ENCODE measurements around the gene CHMP1A.

GRCh38 chr16:89689142-89689541 is 31.6 kb upstream of the CHMP1A start:
- TF ChIP-seq, protein P1, sequence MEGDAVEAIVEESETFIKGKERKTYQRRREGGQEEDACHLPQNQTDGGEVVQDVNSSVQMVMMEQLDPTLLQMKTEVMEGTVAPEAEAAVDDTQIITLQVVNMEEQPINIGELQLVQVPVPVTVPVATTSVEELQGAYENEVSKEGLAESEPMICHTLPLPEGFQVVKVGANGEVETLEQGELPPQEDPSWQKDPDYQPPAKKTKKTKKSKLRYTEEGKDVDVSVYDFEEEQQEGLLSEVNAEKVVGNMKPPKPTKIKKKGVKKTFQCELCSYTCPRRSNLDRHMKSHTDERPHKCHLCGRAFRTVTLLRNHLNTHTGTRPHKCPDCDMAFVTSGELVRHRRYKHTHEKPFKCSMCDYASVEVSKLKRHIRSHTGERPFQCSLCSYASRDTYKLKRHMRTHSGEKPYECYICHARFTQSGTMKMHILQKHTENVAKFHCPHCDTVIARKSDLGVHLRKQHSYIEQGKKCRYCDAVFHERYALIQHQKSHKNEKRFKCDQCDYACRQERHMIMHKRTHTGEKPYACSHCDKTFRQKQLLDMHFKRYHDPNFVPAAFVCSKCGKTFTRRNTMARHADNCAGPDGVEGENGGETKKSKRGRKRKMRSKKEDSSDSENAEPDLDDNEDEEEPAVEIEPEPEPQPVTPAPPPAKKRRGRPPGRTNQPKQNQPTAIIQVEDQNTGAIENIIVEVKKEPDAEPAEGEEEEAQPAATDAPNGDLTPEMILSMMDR (IDR thresholded peaks at IDR 0.05 in 2 of 3, conservative IDR thresholded peaks at IDR 0.05 in 1 of 3; ENCODE audit: borderline replicate concordance in 1 of 3, insufficient read depth in 1 of 3, low read depth in 2 of 3, low read length in 2 of 3): no peak
- no peak for TF ChIP-seq POLR2A (IDR thresholded peaks at IDR 0.05; ENCODE audit: borderline replicate concordance, extremely low read depth, insufficient read depth, insufficient read length)
- no peak for TF ChIP-seq ZFX (IDR thresholded peaks at IDR 0.05)
- TF ChIP-seq JUND (IDR thresholded peaks at IDR 0.05): no peak
- TF ChIP-seq SIN3A (IDR thresholded peaks at IDR 0.05; ENCODE audit: low read depth): no peak
- TF ChIP-seq, protein P2, sequence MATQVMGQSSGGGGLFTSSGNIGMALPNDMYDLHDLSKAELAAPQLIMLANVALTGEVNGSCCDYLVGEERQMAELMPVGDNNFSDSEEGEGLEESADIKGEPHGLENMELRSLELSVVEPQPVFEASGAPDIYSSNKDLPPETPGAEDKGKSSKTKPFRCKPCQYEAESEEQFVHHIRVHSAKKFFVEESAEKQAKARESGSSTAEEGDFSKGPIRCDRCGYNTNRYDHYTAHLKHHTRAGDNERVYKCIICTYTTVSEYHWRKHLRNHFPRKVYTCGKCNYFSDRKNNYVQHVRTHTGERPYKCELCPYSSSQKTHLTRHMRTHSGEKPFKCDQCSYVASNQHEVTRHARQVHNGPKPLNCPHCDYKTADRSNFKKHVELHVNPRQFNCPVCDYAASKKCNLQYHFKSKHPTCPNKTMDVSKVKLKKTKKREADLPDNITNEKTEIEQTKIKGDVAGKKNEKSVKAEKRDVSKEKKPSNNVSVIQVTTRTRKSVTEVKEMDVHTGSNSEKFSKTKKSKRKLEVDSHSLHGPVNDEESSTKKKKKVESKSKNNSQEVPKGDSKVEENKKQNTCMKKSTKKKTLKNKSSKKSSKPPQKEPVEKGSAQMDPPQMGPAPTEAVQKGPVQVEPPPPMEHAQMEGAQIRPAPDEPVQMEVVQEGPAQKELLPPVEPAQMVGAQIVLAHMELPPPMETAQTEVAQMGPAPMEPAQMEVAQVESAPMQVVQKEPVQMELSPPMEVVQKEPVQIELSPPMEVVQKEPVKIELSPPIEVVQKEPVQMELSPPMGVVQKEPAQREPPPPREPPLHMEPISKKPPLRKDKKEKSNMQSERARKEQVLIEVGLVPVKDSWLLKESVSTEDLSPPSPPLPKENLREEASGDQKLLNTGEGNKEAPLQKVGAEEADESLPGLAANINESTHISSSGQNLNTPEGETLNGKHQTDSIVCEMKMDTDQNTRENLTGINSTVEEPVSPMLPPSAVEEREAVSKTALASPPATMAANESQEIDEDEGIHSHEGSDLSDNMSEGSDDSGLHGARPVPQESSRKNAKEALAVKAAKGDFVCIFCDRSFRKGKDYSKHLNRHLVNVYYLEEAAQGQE (IDR thresholded peaks at IDR 0.05; ENCODE audit: low read depth): no peak
- no peak for TF ChIP-seq EZH2phosphoT487 (IDR thresholded peaks at IDR 0.05; ENCODE audit: borderline replicate concordance)
- TF ChIP-seq, protein P3, sequence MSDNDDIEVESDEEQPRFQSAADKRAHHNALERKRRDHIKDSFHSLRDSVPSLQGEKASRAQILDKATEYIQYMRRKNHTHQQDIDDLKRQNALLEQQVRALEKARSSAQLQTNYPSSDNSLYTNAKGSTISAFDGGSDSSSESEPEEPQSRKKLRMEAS (IDR thresholded peaks at IDR 0.05): no peak
- no peak for TF ChIP-seq ATF3 (IDR thresholded peaks at IDR 0.05)
- TF ChIP-seq EZH2 (IDR thresholded peaks at IDR 0.05): no peak
- no peak for TF ChIP-seq SRF (IDR thresholded peaks at IDR 0.05; ENCODE audit: low read depth)
- TF ChIP-seq RAD21 (IDR thresholded peaks at IDR 0.05; ENCODE audit: low read depth): no peak
- TF ChIP-seq FOSL1 (IDR thresholded peaks at IDR 0.05; ENCODE audit: low read depth): no peak

Measured in HCT116 (cell line).